Activated T-cell treated with anti-CD3 and anti-CD28 coated beads, Interleukin-2, amount 50 U/mL, for 4 hours (primary cell): ENCODE results near the gene MNT. TPM values are rescaled to one million over a fixed set of nuclear protein-coding genes. Genes with fewer than 3 reads are reported as not detected.

Experiments used
- ATAC-seq, 2 donors: fragments of 200-7000 bp; cut with Tn5 transposase; one replicate each; pipeline ENCODE4 v1.10.0; 2021
- DNase-seq: peaks from one replicate; pipeline ENCODE4 v3.0.0-alpha.2; 2020
- H3K27me3 Mint-ChIP-seq: one replicate; pipeline ENCODE4 v1.8.0; 2021; ENCODE audit warnings: low read depth, mixed read lengths
- H3K36me3 Mint-ChIP-seq: one replicate; pipeline ENCODE4 v1.8.0; 2022; ENCODE audit warnings: mixed read lengths; ENCODE audit not compliant: insufficient read depth
- H3K4me1 Mint-ChIP-seq: one replicate; pipeline ENCODE4 v1.8.0; 2021; ENCODE audit warnings: low read depth, mixed read lengths
- H3K4me3 Mint-ChIP-seq: one replicate; pipeline ENCODE4 v1.8.0; 2021; ENCODE audit warnings: mild to moderate bottlenecking, moderate library complexity, mixed read lengths
- H3K9me3 Mint-ChIP-seq: one replicate; pipeline ENCODE4 v1.8.0; 2021; ENCODE audit warnings: mixed read lengths
- total RNA-seq, 3 donors: library from RNA; stranded (reverse); gene quantifications; one replicate each; pipeline ENCODE4 v1.2.1, GENCODE V29; 2021

MNT gene
- total RNA-seq, 3 donors from 2014 or later, result 27.8 to 30.7 (median 29.5) TPM

- ATAC-seq (no peak), DNase-seq (no peak)
- Mint-ChIP-seq H3K4me3 (no peak overlapping the region), H3K27me3 (no peaks in the 10 kb centered on the region), H3K9me3 (no peaks in the 10 kb centered on the region), H3K4me1 (peaks cover 24% of the 10 kb centered on the region), H3K36me3 (no peaks in the 10 kb centered on the region)
Observed at GRCh38 chr17:2405247-2405926, 4.5 kb upstream of the MNT start.

- Mint-ChIP-seq H3K27me3 (no peaks in the 10 kb centered on the region), H3K36me3 (no peaks in the 10 kb centered on the region), H3K4me3 (peak overlapping the region; percentile 77), H3K4me1 (peaks cover 35% of the 10 kb centered on the region), H3K9me3 (no peaks in the 10 kb centered on the region)
- no peak for ATAC-seq
- DNase-seq, result no peak
Observed at GRCh38 chr17:2403044-2403443, 2.2 kb upstream of the MNT start.

GRCh38 chr17:2402544-2402943 lies 1.7 kb upstream of the MNT start:
- Mint-ChIP-seq H3K9me3 (no peaks in the 10 kb centered on the region), H3K27me3 (no peaks in the 10 kb centered on the region), H3K4me3 (peak overlapping the region; percentile 77), H3K4me1 (peaks cover 40% of the 10 kb centered on the region), H3K36me3 (no peaks in the 10 kb centered on the region)
- DNase-seq (no peak), ATAC-seq (no peak)

- no peaks in the 10 kb centered on the region for H3K9me3 Mint-ChIP-seq
- H3K36me3 Mint-ChIP-seq, result no peaks in the 10 kb centered on the region
- H3K4me3 Mint-ChIP-seq, result peak overlapping the region; percentile 97
- ATAC-seq, result peak; percentile 55 to 59
- peaks cover 40% of the 10 kb centered on the region for H3K4me1 Mint-ChIP-seq
- H3K27me3 Mint-ChIP-seq, result no peaks in the 10 kb centered on the region
- peak; percentile 99 for DNase-seq
Observed at GRCh38 chr17:2401426-2402221, 764 bp upstream of the MNT start.

GRCh38 chr17:2400474-2400866 lies 390 bp downstream of the MNT start:
- DNase-seq (peak; percentile 50), ATAC-seq (peak in 1 of 2 donors; percentile 3)
- no peaks in the 10 kb centered on the region for H3K36me3 Mint-ChIP-seq
- H3K4me3 Mint-ChIP-seq, result peak overlapping the region; percentile 97
- H3K9me3 Mint-ChIP-seq, result no peaks in the 10 kb centered on the region
- H3K4me1 Mint-ChIP-seq, result peaks cover 48% of the 10 kb centered on the region
- H3K27me3 Mint-ChIP-seq, result no peaks in the 10 kb centered on the region

- ATAC-seq, result peak; percentile 61 to 62
Observed at GRCh38 chr17:2399572-2400473, 1.0 kb downstream of the MNT start.

GRCh38 chr17:2398655-2399571 lies 1.9 kb downstream of the MNT start:
- H3K27me3 Mint-ChIP-seq, result no peaks in the 10 kb centered on the region
- peaks cover 51% of the 10 kb centered on the region for H3K4me1 Mint-ChIP-seq
- no peaks in the 10 kb centered on the region for H3K9me3 Mint-ChIP-seq
- H3K36me3 Mint-ChIP-seq, result no peaks in the 10 kb centered on the region
- H3K4me3 Mint-ChIP-seq, result peak overlapping the region; percentile 97
- peak; percentile 57 for DNase-seq
- ATAC-seq, result peak; percentile 16 to 19

More at GRCh38 chr17:2399572-2400473, 1.0 kb downstream of the MNT start:
- peak; percentile 89 for DNase-seq
- Mint-ChIP-seq H3K36me3 (no peaks in the 10 kb centered on the region), H3K4me1 (peaks cover 46% of the 10 kb centered on the region), H3K9me3 (no peaks in the 10 kb centered on the region), H3K4me3 (peak overlapping the region; percentile 97), H3K27me3 (no peaks in the 10 kb centered on the region)

GRCh38 chr17:2398182-2398581 lies 2.7 kb downstream of the MNT start:
- H3K4me1 Mint-ChIP-seq, result peaks cover 51% of the 10 kb centered on the region
- ATAC-seq, result no peak
- no peaks in the 10 kb centered on the region for H3K9me3 Mint-ChIP-seq
- H3K27me3 Mint-ChIP-seq, result no peaks in the 10 kb centered on the region
- no peak for DNase-seq
- no peaks in the 10 kb centered on the region for H3K36me3 Mint-ChIP-seq
- H3K4me3 Mint-ChIP-seq, result peak overlapping the region; percentile 97

- no peaks in the 10 kb centered on the region for H3K36me3 Mint-ChIP-seq
- H3K9me3 Mint-ChIP-seq, result no peaks in the 10 kb centered on the region
- H3K27me3 Mint-ChIP-seq, result no peaks in the 10 kb centered on the region
- H3K4me3 Mint-ChIP-seq, result peak overlapping the region; percentile 97
- ATAC-seq, result no peak
- DNase-seq, result no peak
- peaks cover 47% of the 10 kb centered on the region for H3K4me1 Mint-ChIP-seq
Observed at GRCh38 chr17:2397247-2398171, 3.4 kb downstream of the MNT start.

GRCh38 chr17:2396568-2397246 lies 4.2 kb downstream of the MNT start:
- DNase-seq (no peak), ATAC-seq (no peak)
- peaks cover 4% of the 10 kb centered on the region for H3K36me3 Mint-ChIP-seq
- H3K27me3 Mint-ChIP-seq, result no peaks in the 10 kb centered on the region
- H3K4me1 Mint-ChIP-seq, result peaks cover 49% of the 10 kb centered on the region
- H3K9me3 Mint-ChIP-seq, result no peaks in the 10 kb centered on the region
- H3K4me3 Mint-ChIP-seq, result peak overlapping the region; percentile 97

- no peaks in the 10 kb centered on the region for H3K9me3 Mint-ChIP-seq
- no peak for DNase-seq
- ATAC-seq, result no peak
- peaks cover 4% of the 10 kb centered on the region for H3K36me3 Mint-ChIP-seq
- H3K4me3 Mint-ChIP-seq, result peak overlapping the region; percentile 51
- H3K27me3 Mint-ChIP-seq, result no peaks in the 10 kb centered on the region
- H3K4me1 Mint-ChIP-seq, result peaks cover 52% of the 10 kb centered on the region
Observed at GRCh38 chr17:2396192-2396567, 4.7 kb downstream of the MNT start.
